Measurements from ENCODE around the gene SFSWAP. TPM values are rescaled to one million over a fixed set of nuclear protein-coding genes. Genes with fewer than 3 reads are reported as not detected.

SFSWAP gene
- total RNA-seq, 1 experiment from 2014 or later = 76.3 TPM

DNA sequence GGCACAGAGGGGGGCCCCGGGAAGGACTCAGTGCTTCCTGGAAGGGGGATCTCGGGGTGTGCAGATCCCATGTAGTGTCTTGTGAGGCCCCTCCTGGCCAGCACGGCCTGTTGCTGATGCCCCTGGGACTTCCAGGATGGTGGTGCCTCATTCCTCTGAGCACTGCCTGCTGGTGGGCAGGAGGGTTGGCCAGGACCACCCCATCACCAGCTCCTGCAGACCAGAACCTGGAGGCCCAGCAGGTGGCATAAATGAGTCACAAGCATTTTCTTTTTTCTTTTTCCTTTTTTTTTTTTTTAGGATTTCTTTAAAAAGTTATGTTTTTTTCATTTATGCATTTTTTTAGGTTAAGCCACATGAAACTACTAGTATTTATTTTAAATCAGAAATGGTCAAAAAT is 125.3 kb downstream of the SFSWAP start:
- no peak for TF ChIP-seq SMAD4 (CRISPR knock-in tag; IDR thresholded peaks at IDR 0.05)
- no peak for TF ChIP-seq ZBTB21 (CRISPR knock-in tag; IDR thresholded peaks at IDR 0.05; ENCODE audit: borderline replicate concordance)
- TF ChIP-seq ATF1 (CRISPR knock-in tag; IDR thresholded peaks at IDR 0.05) = no peak
- CTCF ChIA-PET = interaction anchor here (0.7 to 1.1 kb wide), 3 partner anchors 15 to 51 kb away, joined by 3 to 6 read pairs (median 4); no protein-coding TSS in a partner anchor
- peaks cover 16% of the 10 kb centered on the region for H3K4me1 Mint-ChIP-seq
- H3K36me3 Mint-ChIP-seq = peaks cover 6% of the 10 kb centered on the region; the same call in 1 of the 2 replicates
- DNase-seq (ENCODE audit: low spot score) (no peak), ATAC-seq (no peak)
- POLR2A ChIA-PET = no interaction called here
- H3K27ac Mint-ChIP-seq = no peak overlapping the region
- H3K27me3 Mint-ChIP-seq (ENCODE audit: low read depth) = no peaks in the 10 kb centered on the region
- no peak overlapping the region for H3K4me3 Mint-ChIP-seq
- no peaks in the 10 kb centered on the region for H3K9me3 Mint-ChIP-seq

DNA sequence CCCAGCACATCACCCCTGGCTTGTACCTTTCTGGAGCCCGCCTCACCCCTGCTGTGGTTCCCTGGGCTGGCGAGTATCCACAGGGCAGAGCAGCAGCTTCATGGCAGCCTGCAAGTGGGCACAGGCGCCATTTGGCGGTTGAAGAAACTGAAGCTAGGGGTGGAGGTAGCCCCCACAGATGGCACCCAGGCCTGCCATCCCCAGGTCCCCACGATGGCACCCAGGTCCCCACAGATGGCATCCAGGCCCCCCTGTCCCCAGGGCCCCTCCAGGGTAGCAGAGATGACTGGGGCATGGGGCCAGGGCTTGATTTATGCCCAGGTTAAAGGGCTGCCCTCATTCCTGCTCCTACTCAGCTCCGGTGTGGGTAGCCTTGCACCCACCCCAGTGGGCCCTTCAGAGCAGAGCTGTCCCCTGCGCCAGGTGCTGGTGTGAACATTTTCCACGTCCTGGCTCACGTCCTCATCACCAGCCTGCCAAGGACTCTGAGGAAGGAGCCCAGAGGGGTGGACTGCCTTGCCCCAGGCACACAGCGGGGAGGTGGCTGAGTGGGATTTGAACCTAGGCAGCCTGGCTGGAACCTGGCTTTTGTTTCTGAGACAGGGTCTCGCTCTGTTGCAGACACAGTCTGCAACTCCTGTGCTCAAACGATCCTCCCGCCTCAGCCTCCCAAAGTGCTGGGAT is 126.0 kb downstream of the SFSWAP start:
- Mint-ChIP-seq H3K27ac (no peak overlapping the region), H3K4me3 (no peak overlapping the region), H3K27me3 (ENCODE audit: low read depth) (no peaks in the 10 kb centered on the region), H3K4me1 (peaks cover 13% of the 10 kb centered on the region), H3K36me3 (peaks cover 8% of the 10 kb centered on the region; the same call in 1 of the 2 replicates), H3K9me3 (no peaks in the 10 kb centered on the region)
- TF ChIP-seq ZNF219 (CRISPR knock-in tag; IDR thresholded peaks at IDR 0.05; ENCODE audit: borderline replicate concordance) = no peak
- TF ChIP-seq ZNF396 (CRISPR knock-in tag; IDR thresholded peaks at IDR 0.05; ENCODE audit: borderline replicate concordance) = no peak
- TF ChIP-seq SP1 (CRISPR knock-in tag; conservative IDR thresholded peaks at IDR 0.05) = no peak
- TF ChIP-seq, protein P1, sequence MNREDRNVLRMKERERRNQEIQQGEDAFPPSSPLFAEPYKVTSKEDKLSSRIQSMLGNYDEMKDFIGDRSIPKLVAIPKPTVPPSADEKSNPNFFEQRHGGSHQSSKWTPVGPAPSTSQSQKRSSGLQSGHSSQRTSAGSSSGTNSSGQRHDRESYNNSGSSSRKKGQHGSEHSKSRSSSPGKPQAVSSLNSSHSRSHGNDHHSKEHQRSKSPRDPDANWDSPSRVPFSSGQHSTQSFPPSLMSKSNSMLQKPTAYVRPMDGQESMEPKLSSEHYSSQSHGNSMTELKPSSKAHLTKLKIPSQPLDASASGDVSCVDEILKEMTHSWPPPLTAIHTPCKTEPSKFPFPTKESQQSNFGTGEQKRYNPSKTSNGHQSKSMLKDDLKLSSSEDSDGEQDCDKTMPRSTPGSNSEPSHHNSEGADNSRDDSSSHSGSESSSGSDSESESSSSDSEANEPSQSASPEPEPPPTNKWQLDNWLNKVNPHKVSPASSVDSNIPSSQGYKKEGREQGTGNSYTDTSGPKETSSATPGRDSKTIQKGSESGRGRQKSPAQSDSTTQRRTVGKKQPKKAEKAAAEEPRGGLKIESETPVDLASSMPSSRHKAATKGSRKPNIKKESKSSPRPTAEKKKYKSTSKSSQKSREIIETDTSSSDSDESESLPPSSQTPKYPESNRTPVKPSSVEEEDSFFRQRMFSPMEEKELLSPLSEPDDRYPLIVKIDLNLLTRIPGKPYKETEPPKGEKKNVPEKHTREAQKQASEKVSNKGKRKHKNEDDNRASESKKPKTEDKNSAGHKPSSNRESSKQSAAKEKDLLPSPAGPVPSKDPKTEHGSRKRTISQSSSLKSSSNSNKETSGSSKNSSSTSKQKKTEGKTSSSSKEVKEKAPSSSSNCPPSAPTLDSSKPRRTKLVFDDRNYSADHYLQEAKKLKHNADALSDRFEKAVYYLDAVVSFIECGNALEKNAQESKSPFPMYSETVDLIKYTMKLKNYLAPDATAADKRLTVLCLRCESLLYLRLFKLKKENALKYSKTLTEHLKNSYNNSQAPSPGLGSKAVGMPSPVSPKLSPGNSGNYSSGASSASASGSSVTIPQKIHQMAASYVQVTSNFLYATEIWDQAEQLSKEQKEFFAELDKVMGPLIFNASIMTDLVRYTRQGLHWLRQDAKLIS (CRISPR knock-in tag; IDR thresholded peaks at IDR 0.05; ENCODE audit: borderline replicate concordance) = no peak
- TF ChIP-seq, protein P2, sequence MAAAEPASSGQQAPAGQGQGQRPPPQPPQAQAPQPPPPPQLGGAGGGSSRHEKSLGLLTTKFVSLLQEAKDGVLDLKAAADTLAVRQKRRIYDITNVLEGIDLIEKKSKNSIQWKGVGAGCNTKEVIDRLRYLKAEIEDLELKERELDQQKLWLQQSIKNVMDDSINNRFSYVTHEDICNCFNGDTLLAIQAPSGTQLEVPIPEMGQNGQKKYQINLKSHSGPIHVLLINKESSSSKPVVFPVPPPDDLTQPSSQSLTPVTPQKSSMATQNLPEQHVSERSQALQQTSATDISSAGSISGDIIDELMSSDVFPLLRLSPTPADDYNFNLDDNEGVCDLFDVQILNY (CRISPR knock-in tag; IDR thresholded peaks at IDR 0.05) = no peak
- no peak for TF ChIP-seq ZNF317 (CRISPR knock-in tag; IDR thresholded peaks at IDR 0.05; ENCODE audit: borderline replicate concordance, low read depth)
- no peak for TF ChIP-seq CREB1 (CRISPR knock-in tag; IDR thresholded peaks at IDR 0.05)
- no peak for TF ChIP-seq NR2C2 (CRISPR knock-in tag; IDR thresholded peaks at IDR 0.05)
- TF ChIP-seq, protein P3, sequence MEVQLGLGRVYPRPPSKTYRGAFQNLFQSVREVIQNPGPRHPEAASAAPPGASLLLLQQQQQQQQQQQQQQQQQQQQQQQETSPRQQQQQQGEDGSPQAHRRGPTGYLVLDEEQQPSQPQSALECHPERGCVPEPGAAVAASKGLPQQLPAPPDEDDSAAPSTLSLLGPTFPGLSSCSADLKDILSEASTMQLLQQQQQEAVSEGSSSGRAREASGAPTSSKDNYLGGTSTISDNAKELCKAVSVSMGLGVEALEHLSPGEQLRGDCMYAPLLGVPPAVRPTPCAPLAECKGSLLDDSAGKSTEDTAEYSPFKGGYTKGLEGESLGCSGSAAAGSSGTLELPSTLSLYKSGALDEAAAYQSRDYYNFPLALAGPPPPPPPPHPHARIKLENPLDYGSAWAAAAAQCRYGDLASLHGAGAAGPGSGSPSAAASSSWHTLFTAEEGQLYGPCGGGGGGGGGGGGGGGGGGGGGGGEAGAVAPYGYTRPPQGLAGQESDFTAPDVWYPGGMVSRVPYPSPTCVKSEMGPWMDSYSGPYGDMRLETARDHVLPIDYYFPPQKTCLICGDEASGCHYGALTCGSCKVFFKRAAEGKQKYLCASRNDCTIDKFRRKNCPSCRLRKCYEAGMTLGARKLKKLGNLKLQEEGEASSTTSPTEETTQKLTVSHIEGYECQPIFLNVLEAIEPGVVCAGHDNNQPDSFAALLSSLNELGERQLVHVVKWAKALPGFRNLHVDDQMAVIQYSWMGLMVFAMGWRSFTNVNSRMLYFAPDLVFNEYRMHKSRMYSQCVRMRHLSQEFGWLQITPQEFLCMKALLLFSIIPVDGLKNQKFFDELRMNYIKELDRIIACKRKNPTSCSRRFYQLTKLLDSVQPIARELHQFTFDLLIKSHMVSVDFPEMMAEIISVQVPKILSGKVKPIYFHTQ (CRISPR knock-in tag; IDR thresholded peaks at IDR 0.05) = no peak
- TF ChIP-seq PRRX2 (CRISPR knock-in tag; IDR thresholded peaks at IDR 0.05) = no peak
- TF ChIP-seq ZNF121 (CRISPR knock-in tag; IDR thresholded peaks at IDR 0.05) = no peak
- TF ChIP-seq EMX1 (CRISPR knock-in tag; IDR thresholded peaks at IDR 0.05) = no peak
- TF ChIP-seq CBFB (CRISPR knock-in tag; IDR thresholded peaks at IDR 0.05; ENCODE audit: low read depth) = no peak
- DNase-seq (ENCODE audit: low spot score) (no peak), ATAC-seq (no peak)
- POLR2A ChIA-PET = no interaction called here
- CTCF ChIA-PET = interaction anchor here (0.8 kb wide), 1 partner anchor 52 kb away, joined by 3 read pairs; no protein-coding TSS in a partner anchor
